GM19468 (cell line): ENCODE results near the gene CDK14.
"Not testable (repeated sequence)": the region's sequence is repeated elsewhere in the genome, so short reads cannot be mapped to it uniquely, and the experiment has no call there.

Source experiments
- ATAC-seq: cut with Tn5 transposase; IDR thresholded peaks from one replicate; pipeline ENCODE4 v1.9.1; 2021; ENCODE audit warnings: mild to moderate bottlenecking, moderate library complexity, moderate number of reproducible peaks; ENCODE audit not compliant: unreplicated experiment; ENCODE audit errors: extremely low read depth

The CDK14 gene

GRCh38 chr7:90710466-90710850 is 114.3 kb downstream of the CDK14 start:
- peak; percentile 3 for ATAC-seq

GRCh38 chr7:90713628-90714027 is 117.5 kb downstream of the CDK14 start:
- ATAC-seq: no peak

GRCh38 chr7:90715067-90715466 is 118.9 kb downstream of the CDK14 start:
- ATAC-seq: no peak

- ATAC-seq: no peak
Observed at GRCh38 chr7:90717296-90718060, 121.4 kb downstream of the CDK14 start.

GRCh38 chr7:90719155-90719554 is 123.0 kb downstream of the CDK14 start:
- ATAC-seq: no peak

- no peak for ATAC-seq
Observed at GRCh38 chr7:90720984-90721760, 125.1 kb downstream of the CDK14 start.

- ATAC-seq: no peak
Observed at GRCh38 chr7:90721869-90722431, 125.8 kb downstream of the CDK14 start.

- ATAC-seq: no peak
Observed at GRCh38 chr7:90723233-90723632, 127.1 kb downstream of the CDK14 start.

- no peak for ATAC-seq
Observed at GRCh38 chr7:90723866-90724265, 127.7 kb downstream of the CDK14 start.

- no peak for ATAC-seq
Observed at GRCh38 chr7:90726120-90726519, 130.0 kb downstream of the CDK14 start.

GRCh38 chr7:90726623-90727022 is 130.5 kb downstream of the CDK14 start:
- ATAC-seq: no peak

- no peak for ATAC-seq
Observed at GRCh38 chr7:90727412-90727811, 131.3 kb downstream of the CDK14 start.

GRCh38 chr7:90728568-90728967 is 132.4 kb downstream of the CDK14 start:
- no peak for ATAC-seq

- ATAC-seq: not testable (repeated sequence)
Observed at GRCh38 chr7:90735611-90736280, 139.6 kb downstream of the CDK14 start.

- ATAC-seq: no peak
Observed at GRCh38 chr7:90736316-90736715, 140.2 kb downstream of the CDK14 start.

- ATAC-seq: peak; percentile 91
Observed at GRCh38 chr7:90736968-90737939, 141.1 kb downstream of the CDK14 start.

- no peak for ATAC-seq
Observed at GRCh38 chr7:90738249-90738648, 142.1 kb downstream of the CDK14 start.

- ATAC-seq: no peak
Observed at GRCh38 chr7:90739716-90740115, 143.6 kb downstream of the CDK14 start.

GRCh38 chr7:90740386-90740785 is 144.3 kb downstream of the CDK14 start:
- ATAC-seq: no peak

- ATAC-seq: no peak
Observed at GRCh38 chr7:90743626-90744025, 147.5 kb downstream of the CDK14 start.
